Measurements from ENCODE around the gene FGD2.

GRCh38 chr6:36983538-36983937, 21.9 kb upstream of the FGD2 start:
- TF ChIP-seq CTCF (IDR thresholded peaks at IDR 0.05; ENCODE audit: low read length) (no peak), EZH2 (IDR thresholded peaks at IDR 0.05; ENCODE audit: borderline replicate concordance, low read length) (no peak)

All from OCI-LY1 (cell line).